Peyer's patch (tissue), 4 donors: ENCODE results near the gene UVSSA.

Source experiments
- CTCF ChIP-seq, 6 experiments: fragments of 450-650 bp in 4 of 6; fragments of 200-600 bp in 2 of 6; sonication (generic) in 1 of 6; IDR thresholded peaks; one replicate each; pipeline ENCODE4 v1.5.1; 2017 to 2019; ENCODE audit warnings: antibody characterized with exemption in 6 of 6, mild to moderate bottlenecking in 3 of 6, moderate library complexity in 1 of 6
- POLR2A ChIP-seq, 2 donors: fragments of 450-650 bp; IDR thresholded peaks; one replicate each; pipeline ENCODE4 v1.5.1; 2017; ENCODE audit warnings: antibody characterized with exemption in 2 of 2, mild to moderate bottlenecking in 2 of 2, moderate library complexity in 2 of 2

- no peak for TF ChIP-seq CTCF (IDR thresholded peaks at IDR 0.05)
- no peak for TF ChIP-seq POLR2A (IDR thresholded peaks at IDR 0.05)
Observed at GRCh38 chr4:1350169-1350520, 3.1 kb downstream of the UVSSA start.
